Measurements from ENCODE around the gene PCF11.
"Not testable (repeated sequence)": the region's sequence is repeated elsewhere in the genome, so short reads cannot be mapped to it uniquely, and the experiment has no call there.

PCF11 gene

DNA sequence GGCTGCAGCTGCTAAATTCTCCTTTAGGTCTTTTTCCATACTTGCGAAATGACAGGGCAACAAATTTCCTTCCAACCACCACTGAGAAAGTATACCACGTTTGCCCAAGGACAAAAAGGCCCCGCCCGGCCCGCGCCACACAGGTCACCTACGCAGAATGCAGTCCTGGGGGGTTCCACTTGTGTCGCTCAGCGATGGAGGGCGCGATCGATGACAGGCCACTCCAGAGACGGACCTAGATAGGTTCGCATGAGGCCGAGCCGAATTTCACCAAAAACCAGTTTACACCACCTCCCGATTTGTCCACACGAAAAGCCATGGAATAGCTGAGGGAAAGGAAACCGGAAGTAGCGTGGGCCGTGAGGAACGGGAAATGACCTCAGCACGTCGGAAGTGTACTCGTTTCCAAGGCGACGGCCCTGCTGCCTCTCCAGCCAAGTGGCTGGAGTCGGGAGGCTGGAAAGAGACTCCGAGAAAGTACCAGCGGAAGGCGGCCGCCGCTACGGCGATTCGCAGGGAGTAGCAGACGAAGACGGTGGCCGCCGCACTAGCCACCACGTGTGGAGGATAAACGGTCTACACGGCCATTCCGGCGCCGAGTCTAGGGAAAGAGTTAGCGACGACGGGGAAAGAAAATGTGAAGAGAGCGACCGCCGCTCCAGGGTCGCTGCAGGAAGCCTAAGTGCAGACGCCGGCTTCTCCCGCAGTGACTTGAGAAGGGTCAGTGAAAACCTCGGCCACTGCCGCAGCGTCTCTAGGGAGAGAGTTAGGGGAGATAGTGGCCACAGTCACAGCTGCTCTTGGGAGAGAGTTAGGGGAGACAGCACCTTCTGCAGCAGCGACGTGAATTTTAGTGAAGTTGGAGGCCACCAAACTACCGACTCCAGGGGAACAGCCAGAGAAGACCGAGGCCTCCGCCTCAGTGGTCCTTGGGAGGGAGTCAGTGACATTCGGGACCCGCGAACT, 36.7 kb downstream of the PCF11 start, which contains the start of gene ANKRD42:
TSS of gene ANKRD42 (plus strand) at position 398 of the 966 bp plus-strand sequence. CDS start 959 bp downstream, outside the sequence.
- DNase-seq (ENCODE audit: low read depth): peak; percentile 79

DNA sequence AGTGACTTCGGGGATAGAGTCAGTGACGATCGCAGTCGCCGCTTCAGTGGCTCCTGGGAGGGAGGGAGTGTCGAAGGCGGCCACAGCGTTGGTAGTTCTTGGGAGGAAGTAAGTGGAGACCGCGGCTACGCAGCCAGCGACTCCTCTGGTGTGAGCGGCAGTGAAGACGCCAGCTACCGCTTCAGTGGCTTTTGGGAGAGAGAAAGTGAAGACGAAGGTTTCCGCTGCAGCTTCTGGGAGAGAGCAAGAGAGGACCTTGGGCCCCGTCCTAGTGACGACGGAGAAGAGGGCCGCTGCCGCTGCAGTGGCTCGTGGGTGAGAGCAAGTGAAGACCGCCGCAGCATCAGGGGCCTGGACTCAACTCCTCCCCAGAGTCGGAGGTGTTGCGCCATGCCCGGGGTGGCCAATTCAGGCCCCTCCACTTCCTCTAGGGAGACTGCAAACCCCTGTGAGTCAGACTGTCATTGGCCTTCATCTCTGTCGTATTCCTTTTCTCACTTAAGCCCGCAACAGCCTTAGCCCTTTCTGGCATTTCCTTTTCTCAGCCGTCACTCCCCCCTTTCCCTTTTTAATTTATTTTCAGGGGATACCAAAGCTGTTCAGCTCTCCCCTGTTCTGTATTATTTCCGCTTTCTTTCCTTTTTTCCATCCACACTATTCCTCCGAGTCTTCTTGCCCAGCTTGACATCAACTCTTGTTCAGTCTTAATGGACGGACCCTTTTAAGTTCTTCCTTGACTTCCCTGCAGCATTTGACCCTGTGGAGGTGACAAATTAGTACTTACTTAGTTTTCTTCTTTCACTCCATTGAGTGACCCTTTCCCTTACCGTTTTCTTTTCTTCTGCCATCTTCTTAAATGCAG, 37.6 kb downstream of the PCF11 start:
- peak; percentile 43 for DNase-seq (ENCODE audit: low read depth)

DNA sequence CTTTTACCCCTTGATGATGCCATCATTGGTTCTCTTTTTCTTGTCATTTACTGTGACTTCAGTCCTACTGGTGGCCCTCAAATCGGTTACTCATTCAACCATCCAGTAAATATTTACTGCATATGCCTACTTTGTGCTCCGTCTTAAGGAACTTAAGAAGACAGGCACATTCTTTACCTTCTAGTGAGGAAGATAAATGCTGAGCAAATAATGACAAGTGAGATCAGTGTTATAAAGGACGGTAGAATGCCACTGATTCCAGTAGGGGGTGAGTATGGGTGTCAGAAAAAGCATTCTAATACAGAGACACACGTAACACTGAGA, 38.2 kb downstream of the PCF11 start:
- no peak for DNase-seq (ENCODE audit: low read depth)

DNA sequence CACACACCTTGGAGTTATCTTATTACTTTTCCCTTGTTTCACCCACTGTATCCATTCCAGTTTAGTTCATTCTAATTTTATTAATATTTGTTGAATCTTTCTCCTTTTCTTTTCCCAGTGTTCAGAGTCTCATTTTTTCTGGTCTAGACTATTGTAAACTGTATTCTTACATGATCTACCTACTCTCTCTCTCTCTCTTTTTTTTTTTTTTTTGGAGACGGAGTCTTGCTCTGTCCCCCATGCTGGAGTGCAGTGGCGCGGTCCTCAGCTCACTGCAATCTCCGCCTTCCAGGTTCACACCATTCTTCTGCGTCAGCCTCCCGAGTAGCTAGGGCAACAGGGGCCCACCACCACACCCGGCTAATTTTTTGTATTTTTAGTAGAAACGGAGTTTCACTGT, 38.7 kb downstream of the PCF11 start:
- no peak for DNase-seq (ENCODE audit: low read depth)

DNA sequence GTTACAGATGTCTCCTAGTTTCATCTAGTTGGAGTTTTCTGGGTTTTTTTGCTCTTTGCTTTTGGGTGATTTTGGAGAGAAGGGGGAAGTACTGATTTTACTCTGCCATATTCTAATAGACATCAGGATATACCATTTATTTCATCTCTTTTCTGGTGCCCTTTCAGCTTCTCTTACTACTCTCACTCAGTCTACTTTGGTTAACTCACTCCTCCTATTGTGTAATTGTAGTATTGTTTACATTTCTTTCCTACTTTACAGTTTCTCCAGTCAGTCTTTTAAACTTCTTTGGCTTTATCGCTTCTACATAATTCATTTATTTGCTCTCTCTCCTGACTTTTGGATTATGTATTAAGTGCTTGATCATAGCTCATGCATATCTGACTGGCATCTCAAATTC, 43.1 kb downstream of the PCF11 start:
- no peak for DNase-seq (ENCODE audit: low read depth)

DNA sequence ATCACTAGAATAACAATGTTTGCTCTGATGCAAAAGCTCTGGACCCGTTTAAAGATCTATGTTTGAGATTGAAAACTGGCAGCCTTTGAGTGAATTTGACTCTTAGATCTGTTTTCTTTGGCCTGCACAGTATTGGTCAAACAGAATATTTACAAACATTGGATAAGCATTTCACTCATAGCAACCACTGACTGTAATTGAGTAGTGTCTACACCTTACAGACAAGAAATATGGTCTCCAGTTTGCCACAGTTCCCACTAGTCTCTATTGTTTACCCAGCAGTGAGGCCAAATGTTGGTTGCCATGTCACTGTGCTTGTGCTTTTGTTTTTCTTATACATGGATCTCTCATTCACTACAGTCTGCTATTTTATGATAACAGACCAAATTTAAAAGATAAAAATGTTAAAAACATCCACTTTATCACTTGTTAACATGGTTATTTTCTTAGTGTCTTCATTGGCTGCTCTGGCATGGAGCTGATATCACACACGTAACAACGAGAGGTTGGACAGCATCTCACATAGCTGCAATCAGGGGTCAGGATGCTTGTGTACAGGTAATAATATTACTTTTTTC, 48.8 kb downstream of the PCF11 start:
- no peak for DNase-seq (ENCODE audit: low read depth)

DNA sequence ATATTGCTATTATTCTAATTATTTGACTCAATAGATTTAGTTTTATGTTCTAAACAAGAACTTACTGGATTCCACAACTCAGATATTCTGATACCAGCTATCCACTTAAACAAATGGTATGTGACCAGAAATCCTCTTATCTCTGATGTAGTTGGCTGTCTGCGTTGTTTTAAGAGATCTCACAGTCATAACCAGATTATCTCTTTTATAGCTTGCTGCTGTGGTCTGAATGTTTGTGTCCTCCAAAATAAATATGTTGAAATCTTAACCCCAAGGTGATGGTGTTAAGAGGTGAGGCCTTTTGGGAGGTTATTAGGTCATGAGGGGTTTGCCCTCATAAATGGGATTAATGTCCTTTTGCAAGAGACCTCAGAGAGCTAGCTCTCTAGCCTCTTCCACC, 49.3 kb downstream of the PCF11 start:
- DNase-seq (ENCODE audit: low read depth): no peak

DNA sequence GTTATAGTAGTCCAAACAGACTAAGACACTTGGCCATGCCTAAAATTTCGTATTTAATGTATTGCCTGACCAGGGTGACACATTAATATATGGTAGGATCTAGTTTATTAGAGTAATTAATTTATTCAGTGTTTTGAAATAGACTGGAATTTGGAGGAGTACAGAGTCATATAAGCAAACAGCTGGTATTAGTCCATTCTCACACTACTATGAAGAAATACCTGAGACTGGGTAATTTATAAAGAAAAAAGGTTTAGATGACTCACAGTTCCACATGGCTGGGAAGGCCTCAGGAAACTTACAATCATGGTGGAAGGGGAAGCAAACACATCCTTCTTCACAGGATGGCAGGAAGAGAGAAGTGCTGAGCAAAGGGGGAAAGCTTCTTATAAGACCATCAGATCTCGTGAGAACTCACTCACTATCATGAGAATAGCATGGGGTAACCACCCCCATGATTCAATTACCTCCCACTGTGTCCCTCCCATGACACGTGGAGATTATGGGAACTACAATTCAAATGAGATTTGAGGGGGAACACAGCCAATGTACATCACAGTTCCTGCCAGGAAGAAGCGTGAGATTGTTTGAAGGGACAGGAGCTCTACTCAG, 49.9 kb downstream of the PCF11 start:
- not testable (repeated sequence) for DNase-seq (ENCODE audit: low read depth)

DNA sequence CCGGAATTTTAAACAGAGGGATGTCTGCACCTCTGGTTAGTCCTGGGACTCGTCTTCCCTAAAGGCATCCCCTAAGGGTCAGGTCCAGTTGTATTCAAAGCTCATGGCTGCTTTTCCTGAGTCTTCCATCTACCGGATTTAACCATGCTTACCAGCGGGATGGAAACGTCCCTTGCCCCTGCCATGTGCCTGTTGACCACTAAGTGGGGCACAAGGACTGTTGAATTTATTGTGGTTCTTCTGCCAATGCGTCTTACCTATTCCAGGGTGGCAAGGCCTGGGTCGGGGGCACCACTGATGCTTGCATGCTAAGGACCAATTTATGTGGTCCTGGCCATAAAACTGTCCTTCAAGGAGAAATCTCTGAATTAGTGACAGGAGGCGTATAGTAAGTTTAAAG, 62.2 kb downstream of the PCF11 start:
- DNase-seq (ENCODE audit: low read depth): no peak

DNA sequence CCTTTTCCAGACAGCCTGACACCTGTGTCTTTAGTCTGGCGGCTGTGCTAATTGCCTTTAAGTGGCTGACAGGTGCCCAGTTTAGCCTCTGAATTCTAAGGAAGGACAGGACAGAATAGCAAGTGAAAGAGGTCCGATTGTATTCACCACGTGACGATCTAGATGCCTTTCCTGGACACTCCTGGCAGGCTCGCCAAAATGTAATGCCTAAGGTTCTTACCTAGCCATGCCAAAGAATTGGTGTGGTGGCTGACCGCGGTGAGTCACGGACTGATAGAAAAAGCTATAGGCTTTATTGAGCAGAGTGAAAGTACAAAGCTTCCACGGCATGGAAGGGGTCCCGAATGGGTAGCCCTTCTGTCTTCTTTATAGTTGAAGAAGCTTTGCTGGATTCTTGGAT, 63.3 kb downstream of the PCF11 start:
- no peak for DNase-seq (ENCODE audit: low read depth)

DNA sequence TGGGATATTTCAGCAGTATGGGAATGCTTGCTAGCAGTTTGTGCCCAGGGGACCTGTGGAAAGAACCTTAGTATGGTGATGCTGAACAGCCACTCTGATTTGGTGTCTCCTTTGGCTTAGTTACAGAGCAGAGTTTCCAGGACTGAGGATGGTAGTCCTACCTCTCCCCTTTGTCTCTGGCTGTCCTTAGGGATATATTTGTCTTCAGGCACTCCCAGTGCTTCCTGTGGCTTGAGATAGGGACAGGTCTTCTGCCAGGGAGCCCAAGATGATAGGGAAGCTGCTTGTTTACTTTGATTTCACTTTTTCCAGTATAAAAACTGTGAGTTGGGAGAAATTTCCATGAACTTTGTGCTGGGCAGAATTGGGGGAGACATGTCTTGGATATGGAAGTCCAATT, 64.8 kb downstream of the PCF11 start:
- DNase-seq (ENCODE audit: low read depth): no peak

DNA sequence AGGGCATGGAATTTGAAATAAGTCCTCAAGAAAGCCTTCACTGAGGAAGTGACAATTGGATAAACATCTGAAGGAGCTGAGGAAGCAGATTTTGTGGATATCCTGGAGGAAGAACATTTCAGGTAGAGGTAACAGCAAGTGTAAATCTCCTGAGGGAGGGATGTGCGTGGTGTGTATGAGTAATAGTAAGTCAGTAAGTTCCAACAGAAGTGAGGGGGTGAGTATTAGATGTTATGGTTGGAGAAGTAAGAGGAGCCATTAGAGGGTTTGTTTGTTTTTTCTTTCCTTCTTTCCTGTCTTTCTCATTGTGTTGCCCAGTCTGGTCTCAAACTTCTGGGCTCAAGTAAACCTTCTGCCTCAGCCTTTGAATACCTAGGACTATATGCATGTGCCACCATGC, 65.6 kb downstream of the PCF11 start:
- DNase-seq (ENCODE audit: low read depth): no peak

DNA sequence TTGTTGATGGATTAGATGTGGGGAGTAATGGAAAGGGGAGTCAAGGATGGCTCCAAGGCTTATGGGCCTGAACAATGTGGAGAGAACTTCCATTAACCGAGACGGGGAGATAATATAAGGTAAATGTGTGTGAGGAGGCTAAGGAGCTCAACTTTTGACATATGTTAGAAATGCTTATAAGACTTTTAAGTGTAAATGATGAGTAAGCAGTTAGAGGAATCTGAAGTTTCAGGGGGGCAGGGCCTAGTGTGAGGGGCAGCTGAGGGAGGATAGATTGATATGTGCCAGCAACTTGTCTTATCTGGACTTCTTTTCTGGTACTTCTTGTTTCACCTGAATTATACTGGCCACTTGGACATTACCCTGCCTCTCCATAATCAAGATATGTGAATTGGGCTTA, 66.5 kb downstream of the PCF11 start:
- DNase-seq (ENCODE audit: low read depth): no peak

DNA sequence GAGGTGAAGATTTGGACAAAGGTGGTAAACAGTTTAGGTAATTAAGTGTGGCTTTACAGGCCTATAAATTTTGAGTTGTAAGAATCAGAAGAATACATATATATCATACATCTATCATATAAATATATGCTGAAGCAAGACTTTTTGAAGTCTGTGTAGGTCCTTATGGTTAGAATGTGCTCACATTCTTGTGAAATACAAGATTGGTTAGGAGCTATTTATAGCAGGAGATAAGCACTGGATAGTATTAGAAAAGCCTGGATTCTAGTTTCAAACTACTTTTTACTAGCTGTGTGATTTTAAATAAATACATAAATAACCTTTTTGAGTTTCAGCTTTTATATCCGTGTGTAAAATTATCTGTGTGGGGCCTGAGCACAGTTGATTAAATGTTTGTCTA, 78.9 kb downstream of the PCF11 start:
- DNase-seq (ENCODE audit: low read depth): no peak
